ENCODE data around the gene NYAP1.
"Not testable (repeated sequence)": the region's sequence is repeated elsewhere in the genome, so short reads cannot be mapped to it uniquely, and the experiment has no call there.

Gene NYAP1

DNA sequence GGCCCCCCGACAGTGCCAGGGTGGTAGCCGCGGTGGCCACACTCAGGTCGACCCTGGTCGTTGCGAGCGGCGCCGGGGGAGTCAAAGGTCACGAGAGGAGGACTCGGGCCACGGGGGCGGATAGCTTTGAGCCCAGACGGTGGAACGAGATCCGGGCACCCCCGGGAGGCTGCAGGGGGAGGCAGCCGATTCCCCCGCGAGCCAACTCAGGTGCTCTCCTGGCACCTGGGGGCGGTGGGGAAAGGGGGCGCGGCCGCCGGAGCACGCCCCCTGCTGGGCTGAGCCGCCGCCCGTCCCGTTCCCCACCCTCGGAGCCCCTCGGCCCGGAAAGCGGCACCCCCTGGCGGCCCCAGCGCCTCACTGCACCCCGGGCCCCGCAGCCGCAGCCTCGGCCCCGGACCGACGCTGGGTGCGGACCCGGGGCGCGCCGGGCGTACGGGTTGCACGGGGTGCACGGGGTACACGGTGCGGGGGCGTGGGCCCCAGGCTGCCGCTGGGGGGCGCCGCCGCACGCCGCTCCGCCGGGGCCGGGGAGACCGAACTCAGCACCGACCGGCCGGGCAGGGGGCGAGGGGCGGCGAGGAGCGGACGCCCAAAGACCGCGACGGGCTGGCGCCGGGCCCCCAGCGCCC is 521 bp upstream of the NYAP1 start:
- DNase-seq (ENCODE audit: low spot score): peak; percentile 82

DNA sequence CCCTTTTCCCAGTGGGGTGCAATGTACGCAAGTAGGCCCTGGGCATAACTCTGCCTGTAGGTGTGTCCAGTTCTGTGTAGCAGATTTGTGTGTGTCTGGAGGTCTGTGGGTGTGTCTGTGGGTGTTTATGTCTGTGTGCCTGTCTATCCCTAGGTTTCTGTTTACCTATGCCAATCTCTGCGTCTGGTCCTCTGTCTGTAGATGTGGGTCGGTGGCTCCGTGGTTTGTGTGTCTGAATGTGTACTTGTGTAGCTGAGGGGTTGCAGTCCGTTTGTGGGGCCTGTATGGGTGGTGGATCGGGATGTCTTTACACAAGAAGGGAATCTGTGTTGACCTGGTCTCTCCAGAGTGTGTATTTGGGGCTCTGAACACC is 932 bp downstream of the NYAP1 start:
- DNase-seq (ENCODE audit: low spot score): no peak

DNA sequence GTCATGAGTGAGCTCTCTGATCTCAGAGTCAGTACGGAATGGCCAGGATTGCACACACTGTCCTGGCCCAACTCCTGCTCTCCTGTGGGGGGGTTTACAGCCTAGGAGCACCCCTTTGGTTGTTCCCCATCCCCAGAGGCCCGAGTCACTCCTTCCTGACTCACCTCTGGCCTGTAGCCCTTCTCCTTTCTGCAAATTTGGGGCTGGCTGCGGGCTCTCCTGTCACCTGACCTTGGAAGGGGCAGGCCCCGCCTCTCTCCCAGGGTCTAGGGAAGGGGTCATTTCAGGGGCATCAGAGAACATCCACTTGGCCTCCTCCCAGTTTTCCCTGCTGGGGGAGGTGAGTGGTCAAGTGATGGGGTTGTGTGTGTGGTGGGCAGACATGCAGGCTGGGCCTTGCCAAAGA is 1.7 kb downstream of the NYAP1 start:
- DNase-seq (ENCODE audit: low spot score): no peak

DNA sequence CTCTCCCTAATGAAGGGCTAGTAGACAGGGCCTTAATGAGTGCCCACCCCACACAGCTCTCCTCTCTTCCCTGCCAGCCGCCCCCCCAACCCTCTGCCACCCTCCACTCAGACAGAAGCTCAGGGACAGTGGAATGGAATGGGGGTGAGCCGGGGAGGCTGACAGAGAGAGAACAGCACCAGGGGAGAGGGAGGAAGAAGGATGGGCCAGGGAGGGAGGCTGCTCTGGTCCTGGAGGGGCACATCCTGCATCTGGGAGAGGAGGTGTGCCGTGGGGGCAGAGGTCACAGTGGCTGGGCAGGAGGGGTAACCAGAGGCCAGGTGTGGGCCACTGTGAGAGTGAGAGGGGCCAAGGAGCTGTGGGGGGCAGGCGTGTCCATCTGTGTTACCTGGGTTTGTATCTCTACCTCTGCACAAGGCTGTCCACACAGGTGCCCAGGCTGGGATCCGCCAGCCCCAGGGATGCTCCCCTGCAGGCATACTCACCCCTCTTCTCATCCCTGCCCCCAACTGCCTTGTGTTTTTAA is 2.4 kb downstream of the NYAP1 start:
- no peak for DNase-seq (ENCODE audit: low spot score)

DNA sequence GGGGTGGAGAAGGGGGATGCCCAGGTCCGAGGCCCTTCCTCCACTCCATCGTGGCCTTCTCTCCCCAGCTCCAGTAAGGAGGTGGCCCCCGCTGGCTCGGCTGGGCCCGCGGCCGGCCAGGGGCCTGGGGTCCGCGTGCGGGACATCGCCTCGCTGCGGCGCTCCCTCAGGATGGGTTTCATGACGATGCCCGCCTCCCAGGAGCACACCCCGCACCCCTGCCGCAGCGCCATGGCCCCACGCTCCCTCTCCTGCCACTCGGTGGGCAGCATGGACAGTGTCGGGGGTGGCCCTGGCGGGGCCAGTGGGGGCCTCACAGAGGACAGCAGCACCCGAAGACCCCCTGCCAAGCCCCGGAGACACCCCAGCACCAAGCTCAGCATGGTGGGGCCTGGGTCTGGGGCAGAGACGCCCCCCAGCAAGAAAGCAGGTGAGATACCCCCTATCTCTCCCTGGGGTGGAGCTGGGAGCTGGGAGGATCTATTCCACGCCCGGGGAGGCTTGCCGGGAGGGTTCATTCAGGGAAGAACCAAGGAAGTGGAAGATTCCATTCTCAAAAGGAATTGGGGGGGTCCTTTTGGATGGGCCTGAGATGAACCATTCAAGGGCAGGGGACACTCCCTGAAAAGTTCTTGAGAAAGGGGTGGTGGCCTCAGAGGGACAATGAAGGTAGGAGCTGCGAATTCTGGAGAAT is 3.2 kb downstream of the NYAP1 start:
- peak; percentile 50 for DNase-seq (ENCODE audit: low spot score)

DNA sequence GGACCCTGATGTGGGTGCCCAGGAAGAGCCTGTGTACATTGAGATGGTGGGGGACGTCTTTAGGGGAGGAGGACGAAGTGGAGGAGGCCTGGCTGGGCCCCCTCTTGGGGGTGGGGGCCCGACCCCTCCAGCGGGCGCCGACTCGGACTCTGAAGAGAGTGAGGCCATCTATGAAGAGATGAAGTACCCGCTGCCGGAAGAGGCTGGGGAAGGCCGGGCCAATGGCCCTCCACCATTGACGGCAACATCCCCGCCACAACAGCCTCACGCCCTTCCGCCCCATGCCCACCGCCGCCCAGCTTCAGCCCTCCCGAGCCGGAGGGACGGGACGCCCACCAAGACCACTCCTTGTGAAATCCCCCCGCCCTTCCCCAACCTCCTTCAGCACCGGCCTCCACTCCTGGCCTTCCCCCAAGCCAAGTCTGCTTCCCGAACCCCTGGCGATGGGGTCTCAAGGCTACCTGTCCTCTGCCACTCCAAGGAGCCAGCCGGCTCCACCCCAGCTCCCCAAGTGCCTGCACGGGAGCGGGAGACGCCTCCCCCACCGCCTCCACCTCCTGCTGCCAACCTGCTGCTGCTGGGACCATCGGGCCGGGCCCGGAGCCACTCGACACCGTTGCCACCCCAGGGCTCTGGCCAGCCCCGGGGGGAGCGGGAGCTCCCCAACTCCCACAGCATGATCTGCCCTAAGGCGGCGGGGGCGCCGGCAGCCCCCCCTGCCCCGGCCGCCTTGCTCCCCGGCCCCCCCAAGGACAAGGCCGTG is 4.8 kb downstream of the NYAP1 start:
- DNase-seq (ENCODE audit: low spot score): no peak

DNA sequence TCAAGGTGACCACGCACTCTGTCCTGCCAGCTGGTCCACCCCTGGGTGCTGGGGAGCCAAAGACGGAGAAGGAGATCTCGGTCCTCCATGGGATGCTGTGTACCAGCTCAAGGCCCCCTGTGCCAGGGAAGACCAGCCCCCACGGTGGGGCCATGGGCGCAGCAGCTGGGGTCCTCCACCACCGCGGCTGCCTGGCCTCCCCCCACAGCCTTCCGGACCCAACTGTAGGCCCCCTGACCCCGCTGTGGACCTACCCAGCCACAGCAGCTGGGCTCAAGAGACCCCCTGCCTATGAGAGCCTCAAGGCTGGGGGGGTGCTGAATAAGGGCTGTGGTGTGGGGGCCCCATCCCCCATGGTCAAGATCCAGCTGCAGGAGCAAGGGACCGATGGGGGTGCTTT is 5.4 kb downstream of the NYAP1 start:
- DNase-seq (ENCODE audit: low spot score): no peak

DNA sequence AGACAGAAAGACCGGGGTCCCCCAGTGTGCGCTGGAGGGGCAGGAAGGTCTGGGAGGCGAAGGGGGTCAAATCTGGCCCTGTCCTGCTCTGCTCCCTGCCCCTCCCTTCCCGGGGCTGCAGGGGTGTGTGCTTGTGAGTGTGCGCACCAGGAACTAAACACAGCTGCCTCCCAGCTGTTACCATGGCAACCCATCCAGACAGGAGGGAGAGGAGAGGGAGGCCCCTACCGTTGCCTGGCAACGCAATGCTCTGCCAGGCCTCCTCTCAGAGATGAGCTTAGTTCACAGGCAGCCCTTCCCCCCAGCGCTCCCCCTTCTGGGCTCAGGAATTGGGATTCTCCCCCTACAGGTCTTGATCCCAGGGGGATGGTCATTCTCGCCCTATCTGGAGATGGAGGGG is 6.1 kb downstream of the NYAP1 start:
- DNase-seq (ENCODE audit: low spot score): peak; percentile 98

DNA sequence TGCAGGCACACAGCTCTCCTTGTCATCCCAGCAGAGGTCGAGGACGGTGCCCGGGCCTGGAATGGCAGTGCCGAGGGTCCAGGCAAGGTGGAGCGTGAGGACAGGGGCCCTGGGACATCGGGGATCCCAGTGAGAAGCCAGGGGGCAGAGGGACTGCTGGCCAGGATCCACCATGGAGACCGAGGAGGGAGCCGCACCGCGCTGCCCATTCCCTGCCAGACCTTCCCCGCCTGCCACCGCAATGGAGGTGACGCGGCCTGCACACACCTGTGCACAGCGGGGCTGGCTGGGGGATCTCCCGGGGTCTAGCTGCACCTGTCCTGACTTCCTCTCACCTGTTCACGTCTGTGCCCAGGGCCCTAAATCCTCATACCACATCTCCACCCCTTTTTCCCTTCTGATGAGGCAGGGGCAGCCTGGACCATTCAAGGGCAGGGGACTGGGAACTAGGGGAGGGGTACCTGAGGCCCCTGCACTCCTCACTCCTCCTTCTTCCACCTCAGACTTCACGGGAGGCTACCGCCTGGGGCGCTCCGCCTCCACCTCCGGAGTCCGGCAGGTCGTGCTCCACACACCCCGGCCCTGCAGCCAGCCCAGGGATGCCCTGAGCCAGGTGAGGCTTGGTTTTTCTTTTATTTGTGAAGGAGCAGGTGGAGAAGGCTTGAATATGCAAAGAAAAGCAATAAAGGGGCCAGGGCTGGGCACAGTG is 6.9 kb downstream of the NYAP1 start:
- DNase-seq (ENCODE audit: low spot score): no peak

DNA sequence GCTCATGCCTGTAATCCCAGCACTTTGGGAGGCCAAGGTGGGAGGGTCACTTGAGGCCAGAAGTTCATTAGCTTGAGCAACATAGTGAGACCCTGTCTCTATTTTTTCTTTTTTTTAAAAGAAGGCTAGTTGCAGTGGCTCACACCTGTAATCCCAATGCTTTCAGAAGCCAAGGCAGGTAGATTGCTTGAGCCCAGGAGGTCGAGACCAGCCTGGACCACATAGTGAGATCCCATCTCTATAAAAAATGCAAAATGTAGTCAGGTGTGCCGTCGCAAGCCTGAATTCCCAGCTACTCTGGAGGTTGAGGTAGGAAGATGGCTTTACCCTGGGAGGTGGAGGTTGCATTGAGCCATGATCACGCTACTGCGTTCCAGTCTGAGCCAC is 7.5 kb downstream of the NYAP1 start:
- DNase-seq (ENCODE audit: low spot score): no peak

DNA sequence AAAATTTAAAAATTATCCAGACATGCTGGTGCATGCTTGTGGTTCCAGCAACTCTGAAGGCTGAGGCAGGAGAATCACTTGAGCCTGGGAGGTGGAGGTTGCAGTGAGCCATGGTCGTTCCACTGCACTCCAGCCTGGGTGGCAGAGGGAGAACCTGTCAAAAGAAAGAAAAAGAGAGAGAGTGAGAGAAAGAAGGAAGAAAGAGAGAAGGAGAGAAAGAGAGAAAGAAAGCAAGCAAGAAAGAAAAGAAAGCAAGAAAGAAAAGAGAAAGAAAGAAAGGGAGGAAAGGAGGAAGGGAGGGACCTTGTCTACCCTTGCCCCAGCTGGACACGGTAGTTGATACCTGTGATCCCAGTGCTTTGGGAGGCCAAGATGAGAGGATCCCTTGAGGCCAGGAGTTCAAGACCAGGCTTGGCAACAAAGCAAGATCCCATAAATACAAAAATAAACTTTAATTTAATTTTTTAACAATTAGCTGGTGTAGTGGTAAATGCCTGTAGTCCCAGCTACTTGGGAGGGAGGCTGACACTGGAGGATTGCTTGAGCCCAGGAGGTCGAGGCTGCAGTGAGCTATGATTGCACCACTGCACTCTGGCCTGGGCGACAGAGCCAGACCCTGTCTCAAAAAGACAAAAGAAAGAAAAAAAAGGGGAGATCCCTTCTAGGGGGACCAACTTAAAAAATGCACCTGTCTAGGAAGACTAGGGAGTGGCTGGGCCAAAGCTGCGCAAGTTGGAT is 9.2 kb downstream of the NYAP1 start:
- no peak for DNase-seq (ENCODE audit: low spot score)

DNA sequence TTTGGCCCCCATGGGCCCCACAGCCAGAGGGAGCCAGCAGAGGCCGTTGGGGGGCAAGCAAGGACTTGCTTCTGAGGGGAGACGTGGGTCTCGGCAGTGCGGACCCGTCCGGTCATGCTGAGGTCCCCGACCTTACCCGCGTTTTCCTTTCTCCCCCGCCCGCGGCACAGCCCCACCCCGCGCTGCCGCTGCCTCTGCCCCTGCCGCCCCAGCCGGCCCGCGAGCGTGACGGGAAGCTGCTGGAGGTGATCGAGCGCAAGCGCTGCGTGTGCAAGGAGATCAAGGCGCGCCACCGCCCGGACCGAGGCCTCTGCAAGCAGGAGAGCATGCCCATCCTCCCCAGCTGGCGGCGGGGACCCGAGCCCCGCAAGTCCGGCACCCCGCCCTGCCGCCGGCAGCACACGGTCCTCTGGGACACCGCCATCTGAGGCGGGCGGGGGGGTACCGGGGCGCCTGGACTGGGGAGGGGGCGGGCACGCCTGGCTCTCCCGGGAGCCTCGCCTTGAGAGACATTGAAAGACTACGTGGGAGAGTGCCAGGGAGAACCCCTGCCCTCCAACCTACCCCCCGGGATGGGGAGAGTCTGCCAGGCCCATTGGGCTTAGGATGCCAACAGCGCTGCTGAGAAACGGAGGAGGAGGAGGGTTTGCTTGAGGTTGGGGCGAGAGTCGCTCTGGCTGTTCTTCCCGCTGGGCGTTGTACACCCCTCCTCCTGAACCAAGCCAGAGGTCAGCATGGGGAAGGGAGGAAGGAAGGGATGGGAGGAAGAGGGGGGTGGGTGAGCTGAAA is 9.9 kb downstream of the NYAP1 start:
- peak; percentile 53 for DNase-seq (ENCODE audit: low spot score)

DNA sequence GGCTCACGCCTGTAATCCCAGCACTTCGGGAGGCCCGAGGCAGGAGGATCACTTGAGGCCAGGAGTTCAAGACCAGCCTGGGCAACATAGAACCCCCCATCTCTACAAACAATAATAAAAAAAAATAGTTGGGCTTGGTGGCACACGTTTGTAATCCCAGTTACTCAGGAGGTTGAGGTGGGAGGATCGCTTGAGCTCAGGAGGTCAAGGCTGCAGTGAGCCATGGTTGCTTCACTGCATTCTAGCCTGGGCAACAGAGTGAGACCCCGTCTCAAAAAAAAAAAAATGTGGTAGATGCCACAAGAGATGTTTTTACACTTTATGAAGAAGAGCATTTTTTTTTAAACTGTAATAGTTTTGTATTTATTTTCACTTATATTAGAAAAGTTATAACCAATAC is 12.8 kb downstream of the NYAP1 start:
- no peak for DNase-seq (ENCODE audit: low spot score)

DNA sequence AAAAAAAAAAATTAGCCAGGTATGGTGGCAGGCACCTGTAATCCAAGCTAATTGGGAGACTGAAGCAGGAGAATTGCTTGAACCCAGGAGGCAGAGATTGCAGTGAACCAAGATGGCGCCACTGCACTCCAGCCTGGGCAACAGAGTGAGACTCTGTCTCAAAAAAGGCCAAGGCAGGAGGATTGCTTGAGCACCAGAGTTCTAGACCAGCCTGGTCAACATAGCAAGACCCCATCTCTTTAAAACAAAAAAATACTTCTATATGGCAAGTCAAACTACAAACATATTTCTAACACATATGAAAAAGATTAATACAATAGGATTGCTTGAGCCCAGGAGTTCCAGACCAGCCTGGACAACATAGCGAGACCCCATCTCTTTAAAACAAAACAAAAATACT is 17.0 kb downstream of the NYAP1 start:
- DNase-seq (ENCODE audit: low spot score): not testable (repeated sequence)

DNA sequence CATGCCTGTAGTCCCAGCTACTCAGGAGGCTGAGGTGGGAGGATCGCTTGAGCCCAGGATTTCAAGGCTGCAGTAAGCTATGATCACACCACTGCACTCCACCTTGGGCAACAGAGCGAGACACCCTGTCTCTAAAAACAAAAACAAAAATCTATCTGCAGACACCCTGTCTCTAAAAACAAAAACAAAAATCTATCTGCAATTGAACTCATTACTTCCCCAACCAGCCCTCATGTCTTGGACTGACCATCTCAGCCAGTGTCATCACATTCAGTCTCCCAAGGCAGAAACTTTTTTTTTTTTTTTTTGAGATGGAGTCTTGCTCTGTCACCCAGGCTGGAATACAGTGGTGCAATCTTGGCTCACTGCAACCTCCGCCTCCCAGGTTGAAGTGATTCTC is 20.3 kb downstream of the NYAP1 start:
- DNase-seq (ENCODE audit: low spot score): not testable (repeated sequence)

DNA sequence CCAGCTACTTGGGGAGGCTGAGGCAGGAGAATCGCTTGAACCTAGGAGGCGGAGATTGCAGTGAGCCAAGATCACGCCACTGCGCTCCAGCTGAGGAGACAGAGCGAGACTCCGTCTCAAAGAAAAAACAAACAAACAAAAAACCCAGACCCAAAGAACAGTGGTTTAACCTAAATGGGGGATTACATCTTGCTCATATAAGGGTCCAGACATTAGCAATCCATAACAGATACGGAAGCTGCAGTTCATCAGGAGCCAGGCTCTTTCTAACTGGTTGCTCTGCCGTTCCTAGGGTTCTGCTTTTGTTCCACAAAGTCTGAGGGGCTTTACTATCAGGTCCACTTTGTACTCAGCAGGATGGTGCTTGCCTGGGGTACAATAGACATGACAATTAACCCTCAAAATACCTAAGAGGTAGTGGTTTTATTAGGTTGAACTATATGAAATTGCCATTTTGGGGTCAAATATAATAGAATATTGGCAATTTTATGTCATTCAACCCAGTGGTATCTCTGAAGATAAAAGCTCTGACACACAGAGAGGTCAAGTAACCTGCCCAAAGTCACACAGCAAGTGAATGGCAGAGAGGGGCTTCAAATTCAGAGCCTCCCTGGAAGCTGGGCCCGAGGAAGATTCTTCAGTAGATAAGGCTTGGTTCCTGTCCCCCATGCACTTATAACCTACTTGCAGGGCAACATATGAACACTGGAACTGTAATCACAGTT is 21.3 kb downstream of the NYAP1 start:
- DNase-seq (ENCODE audit: low spot score): no peak

DNA sequence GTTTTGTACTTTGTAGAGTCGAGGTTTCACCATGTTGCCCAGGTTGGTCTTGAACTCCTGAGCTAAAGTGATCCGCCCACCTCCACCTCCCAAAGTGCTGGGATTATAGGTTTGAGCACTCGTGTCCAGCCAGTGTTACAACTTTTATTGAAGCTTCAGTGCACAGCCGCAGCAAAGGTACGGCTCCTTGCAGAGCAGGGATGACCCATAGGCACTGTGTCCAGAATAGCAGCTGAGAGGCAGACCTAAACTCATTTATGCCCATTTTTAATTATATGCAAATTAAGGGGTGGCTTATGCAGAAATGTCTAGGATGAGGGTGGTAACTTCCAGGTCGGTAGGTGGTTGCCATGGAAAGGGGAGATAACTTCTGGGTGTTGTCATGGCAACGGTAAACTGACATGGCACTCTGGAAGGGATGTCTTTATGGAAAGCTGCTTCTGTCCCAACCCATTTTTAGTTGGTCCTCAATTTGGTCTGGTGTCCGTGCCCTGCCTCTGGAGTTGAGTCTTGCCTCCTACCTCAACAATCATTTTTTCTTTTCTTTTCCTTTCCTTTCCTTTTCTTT is 22.7 kb downstream of the NYAP1 start:
- DNase-seq (ENCODE audit: low spot score): peak; percentile 16

DNA sequence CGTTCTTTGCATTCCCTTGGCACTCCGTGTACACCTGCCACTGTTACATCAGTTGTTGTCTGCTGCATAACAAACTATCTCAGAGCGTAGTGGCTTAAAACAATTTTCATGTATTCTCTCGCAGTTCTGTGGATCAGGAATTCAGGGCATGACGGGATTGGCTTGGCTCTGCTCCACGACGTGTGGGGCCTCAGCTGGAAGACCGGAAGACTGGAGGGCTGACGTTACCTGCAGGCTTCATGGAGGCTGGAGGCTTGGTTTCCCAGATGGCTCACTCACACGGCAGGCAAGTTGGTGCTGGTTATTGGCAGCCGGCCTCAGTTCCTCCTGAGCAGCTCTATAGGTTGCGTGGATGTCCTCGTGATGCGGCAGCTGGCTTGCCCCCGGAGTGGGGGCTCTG is 25.5 kb downstream of the NYAP1 start:
- DNase-seq (ENCODE audit: low spot score): peak; percentile 14

DNA sequence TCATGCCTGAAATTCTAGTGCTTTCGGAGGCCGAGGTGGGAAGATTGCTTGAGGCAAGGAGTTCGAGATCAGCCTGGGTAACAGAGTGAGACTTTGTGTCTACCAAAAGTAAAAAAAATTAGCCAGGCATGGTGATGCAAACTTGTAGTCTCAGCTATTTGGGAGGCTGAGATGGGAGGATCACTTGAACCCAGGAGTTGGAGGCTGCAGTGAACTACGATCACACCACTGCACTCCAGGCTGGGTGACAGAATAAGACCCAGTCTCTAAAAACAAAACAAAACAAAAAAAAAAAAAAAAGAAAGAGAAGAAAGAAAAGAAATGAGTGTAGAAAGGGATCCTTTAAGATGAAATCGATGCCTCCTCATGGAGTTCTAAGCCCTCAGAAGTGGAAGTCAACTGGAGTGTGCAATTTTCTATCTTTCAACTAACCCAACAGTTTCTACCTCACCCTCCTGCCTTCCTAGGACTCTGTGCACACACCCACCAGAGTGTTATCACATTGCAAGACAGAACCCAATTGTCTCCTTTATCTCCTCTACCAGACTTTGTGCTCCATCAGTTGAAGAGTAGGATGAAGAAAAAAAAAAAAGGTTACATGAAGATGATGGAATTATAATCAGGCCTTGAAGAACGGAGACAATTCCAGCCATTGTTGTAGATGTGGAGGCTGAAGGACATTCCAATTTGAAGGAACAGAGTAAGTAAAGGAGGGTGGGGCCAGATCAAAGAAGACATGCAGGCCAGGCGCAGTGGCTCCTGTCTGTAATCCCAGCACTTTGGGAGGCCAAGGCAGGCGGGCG is 26.9 kb downstream of the NYAP1 start:
- no peak for DNase-seq (ENCODE audit: low spot score)

Data from iPS-NIHi11 (cell line).